Vagina (tissue), 2 donors: ENCODE results near the gene KRT6A. TPM values are rescaled to one million over a fixed set of nuclear protein-coding genes. Genes with fewer than 3 reads are reported as not detected.

ENCODE experiments used
- DNase-seq, 2 donors: peaks; one replicate each; pipeline ENCODE4 v3.0.0-alpha.2; 2017; ENCODE audit errors: extremely low spot score in 2 of 2
- H3K27ac ChIP-seq: fragments of 200-600 bp; sonication (generic); one replicate; pipeline ENCODE4 v1.5.1; 2019
- H3K27me3 ChIP-seq: fragments of 200-600 bp; sonication (generic); one replicate; pipeline ENCODE4 v1.5.1; 2019
- H3K36me3 ChIP-seq, 2 donors: fragments of 200-600 bp; sonication (generic); one replicate each; pipeline ENCODE4 v1.5.1; 2017 to 2019
- H3K4me1 ChIP-seq: fragments of 200-600 bp; sonication (generic); one replicate; pipeline ENCODE4 v1.5.1; 2019
- H3K4me3 ChIP-seq, 2 donors: fragments of 200-600 bp; sonication (generic); 1 replicate in 1 of 2; 2 replicates in 1 of 2; pipeline ENCODE4 v1.5.1; 2016 to 2019
- H3K9me3 ChIP-seq: fragments of 200-600 bp; sonication (generic); one replicate; pipeline ENCODE4 v1.5.1; 2019
- CTCF ChIP-seq, 3 experiments: fragments of 450-650 bp in 2 of 3; fragments of 200-600 bp in 1 of 3; sonication (generic) in 1 of 3; IDR thresholded peaks; one replicate each; pipeline ENCODE4 v1.5.1; 2017 to 2019; ENCODE audit warnings: antibody characterized with exemption in 3 of 3, mild to moderate bottlenecking in 2 of 3, moderate library complexity in 2 of 3
- POLR2A ChIP-seq, 2 donors: fragments of 450-650 bp; IDR thresholded peaks; one replicate each; pipeline ENCODE4 v1.6.1; 2017; ENCODE audit warnings: antibody characterized with exemption in 2 of 2, mild to moderate bottlenecking in 2 of 2, moderate library complexity in 2 of 2
- POLR2AphosphoS5 ChIP-seq, 2 donors: sonication (generic); formaldehyde crosslinking; IDR thresholded peaks; one replicate each; pipeline ENCODE4 v1.9.0; 2017; ENCODE audit warnings: antibody characterized with exemption in 2 of 2, mild to moderate bottlenecking in 2 of 2, low read depth in 1 of 2; ENCODE audit not compliant: insufficient read depth in 1 of 2
- intact Hi-C: fragments of 100-400 bp; cut with DNase I; formaldehyde crosslinking; loops from one replicate; pipeline ENCODE4 v1.15.1; 2023
- total RNA-seq: library from RNA; depleted of rRNA; stranded (reverse); fragments of >200 nt; gene quantifications from one replicate; pipeline ENCODE4 v1.2.3, GENCODE V29; 2016

The KRT6A gene
- total RNA-seq, 1 donor from 2014 or later, result 7,258 TPM

- TF ChIP-seq POLR2A (IDR thresholded peaks at IDR 0.05), result no peak
- peak; percentile 13 to 69 for TF ChIP-seq POLR2AphosphoS5 (IDR thresholded peaks at IDR 0.05; ENCODE audit: insufficient read depth in 1 of 2, low read depth in 1 of 2)
- no peak for TF ChIP-seq CTCF (IDR thresholded peaks at IDR 0.05)
These were observed 46.2 kb upstream of the KRT6A start for GRCh38 chr12:52539083-52539820.

GRCh38 chr12:52537101-52537500 is 44.0 kb upstream of the KRT6A start:
- no peaks in the 10 kb centered on the region for H3K27me3 ChIP-seq
- no peaks in the 10 kb centered on the region for H3K9me3 ChIP-seq
- intact Hi-C loops, result no loop called here
- DNase-seq, result no peak
- H3K36me3 ChIP-seq, result no peaks in the 10 kb centered on the region
- TF ChIP-seq POLR2AphosphoS5 (IDR thresholded peaks at IDR 0.05; ENCODE audit: insufficient read depth in 1 of 2, low read depth in 1 of 2), result no peak
- no peak for TF ChIP-seq CTCF (IDR thresholded peaks at IDR 0.05)
- no peak for TF ChIP-seq POLR2A (IDR thresholded peaks at IDR 0.05)
- H3K27ac ChIP-seq, result no peak overlapping the region
- no peak overlapping the region for H3K4me3 ChIP-seq
- peaks cover 42% of the 10 kb centered on the region for H3K4me1 ChIP-seq

More at GRCh38 chr12:52539083-52539820, 46.2 kb upstream of the KRT6A start:
- H3K9me3 ChIP-seq, result no peaks in the 10 kb centered on the region
- peak overlapping the region; percentile 80 for H3K27ac ChIP-seq
- no peaks in the 10 kb centered on the region for H3K27me3 ChIP-seq
- H3K4me1 ChIP-seq, result peaks cover 46% of the 10 kb centered on the region
- intact Hi-C loops, result no loop called here
- no peak overlapping the region for H3K4me3 ChIP-seq
- H3K36me3 ChIP-seq, result no peaks in the 10 kb centered on the region
- DNase-seq, result no peak

- Histone ChIP-seq H3K4me1 (peaks cover 35% of the 10 kb centered on the region), H3K27me3 (no peaks in the 10 kb centered on the region), H3K36me3 (no peaks in the 10 kb centered on the region), H3K9me3 (no peaks in the 10 kb centered on the region), H3K4me3 (no peak overlapping the region), H3K27ac (no peak overlapping the region)
- DNase-seq, result no peak
- no peak for TF ChIP-seq POLR2A (IDR thresholded peaks at IDR 0.05)
- no peak for TF ChIP-seq POLR2AphosphoS5 (IDR thresholded peaks at IDR 0.05; ENCODE audit: insufficient read depth in 1 of 2, low read depth in 1 of 2)
- TF ChIP-seq CTCF (IDR thresholded peaks at IDR 0.05), result no peak
- intact Hi-C loops, result no loop called here
These were observed 42.5 kb upstream of the KRT6A start for GRCh38 chr12:52535574-52535973.

- intact Hi-C loops, result no loop called here
- H3K4me3 ChIP-seq, result no peak overlapping the region
- H3K27ac ChIP-seq, result no peak overlapping the region
- DNase-seq, result no peak
- no peaks in the 10 kb centered on the region for H3K36me3 ChIP-seq
- TF ChIP-seq POLR2A (IDR thresholded peaks at IDR 0.05) (no peak), CTCF (IDR thresholded peaks at IDR 0.05) (no peak), POLR2AphosphoS5 (IDR thresholded peaks at IDR 0.05; ENCODE audit: insufficient read depth in 1 of 2, low read depth in 1 of 2) (no peak)
- H3K4me1 ChIP-seq, result peaks cover 24% of the 10 kb centered on the region
- no peaks in the 10 kb centered on the region for H3K27me3 ChIP-seq
- no peaks in the 10 kb centered on the region for H3K9me3 ChIP-seq
These were observed 41.4 kb upstream of the KRT6A start for GRCh38 chr12:52534482-52534881.
